ENCODE measurements around the gene RASGRP2.

Gene RASGRP2

GRCh38 chr11:64687643-64688533 lies 56.1 kb downstream of the RASGRP2 start:
- no peak for TF ChIP-seq CTCF (IDR thresholded peaks at IDR 0.05; ENCODE audit: low read depth, low read length)
- DNase-seq (ENCODE audit: extremely low read depth, low read depth) = no peak

- no peak for TF ChIP-seq CTCF (IDR thresholded peaks at IDR 0.05; ENCODE audit: low read depth, low read length)
- DNase-seq (ENCODE audit: extremely low read depth, low read depth) = no peak
These were observed 56.7 kb downstream of the RASGRP2 start for GRCh38 chr11:64687204-64687603.

- no peak for DNase-seq (ENCODE audit: extremely low read depth, low read depth)
- TF ChIP-seq CTCF (IDR thresholded peaks at IDR 0.05; ENCODE audit: low read depth, low read length) = no peak
These were observed 57.3 kb downstream of the RASGRP2 start for GRCh38 chr11:64686466-64687170.

GRCh38 chr11:64685536-64685935 lies 58.4 kb downstream of the RASGRP2 start:
- no peak for DNase-seq (ENCODE audit: extremely low read depth, low read depth)
- TF ChIP-seq CTCF (IDR thresholded peaks at IDR 0.05; ENCODE audit: low read depth, low read length) = no peak

- no peak for DNase-seq (ENCODE audit: extremely low read depth, low read depth)
- TF ChIP-seq CTCF (IDR thresholded peaks at IDR 0.05; ENCODE audit: low read depth, low read length) = no peak
These were observed 59.6 kb downstream of the RASGRP2 start for GRCh38 chr11:64684357-64684756.

GRCh38 chr11:64681171-64681570 lies 62.8 kb downstream of the RASGRP2 start:
- DNase-seq (ENCODE audit: extremely low read depth, low read depth) = no peak
- no peak for TF ChIP-seq CTCF (IDR thresholded peaks at IDR 0.05; ENCODE audit: low read depth, low read length)

GRCh38 chr11:64679846-64680245 lies 64.1 kb downstream of the RASGRP2 start:
- no peak for DNase-seq (ENCODE audit: extremely low read depth, low read depth)

More at GRCh38 chr11:64679846-64680245, 64.1 kb downstream of the RASGRP2 start:
- TF ChIP-seq CTCF (IDR thresholded peaks at IDR 0.05; ENCODE audit: low read depth, low read length) = no peak

Data from AG09319 (cell line).